ENCODE data around the gene INSRR.

Gene INSRR

GRCh38 chr1:156858959-156859522 is at the start of gene INSRR:
TSS of gene INSRR (minus strand) at chr1:156859117. CDS start at chr1:156858621, 496 bp downstream.
- no peaks in the 10 kb centered on the region for H3K9me3 ChIP-seq (ENCODE audit: severe bottlenecking)
- H3K36me3 ChIP-seq: no peaks in the 10 kb centered on the region
- TF ChIP-seq CTCF (IDR thresholded peaks at IDR 0.05; ENCODE audit: low read depth, low read length): no peak
- DNase-seq: no peak
- no peaks in the 10 kb centered on the region for H3K27me3 ChIP-seq (ENCODE audit: insufficient read depth, low read depth, severe bottlenecking)
- H3K4me3 ChIP-seq (ENCODE audit: low read depth, low read length): peak within 1 kb of the TSS; percentile 70
- peak within 1 kb of the TSS; percentile 43 for H3K27ac ChIP-seq

- H3K27me3 ChIP-seq (ENCODE audit: insufficient read depth, low read depth, severe bottlenecking): no peaks in the 10 kb centered on the region
- H3K27ac ChIP-seq: no peak overlapping the region
- H3K9me3 ChIP-seq (ENCODE audit: severe bottlenecking): no peaks in the 10 kb centered on the region
- no peak overlapping the region for H3K4me3 ChIP-seq (ENCODE audit: low read depth, low read length)
- H3K36me3 ChIP-seq: no peaks in the 10 kb centered on the region
- TF ChIP-seq CTCF (IDR thresholded peaks at IDR 0.05; ENCODE audit: low read depth, low read length): no peak
- DNase-seq: no peak
Measured at GRCh38 chr1:156908541-156908940, 49.6 kb upstream of the INSRR start.

- no peak overlapping the region for H3K27ac ChIP-seq
- TF ChIP-seq CTCF (IDR thresholded peaks at IDR 0.05; ENCODE audit: low read depth, low read length): no peak
- H3K9me3 ChIP-seq (ENCODE audit: severe bottlenecking): no peaks in the 10 kb centered on the region
- H3K4me3 ChIP-seq (ENCODE audit: low read depth, low read length): no peak overlapping the region
- no peaks in the 10 kb centered on the region for H3K27me3 ChIP-seq (ENCODE audit: insufficient read depth, low read depth, severe bottlenecking)
- no peaks in the 10 kb centered on the region for H3K36me3 ChIP-seq
- no peak for DNase-seq
Measured at GRCh38 chr1:156906206-156906906, 47.4 kb upstream of the INSRR start.

GRCh38 chr1:156905651-156906050 is 46.7 kb upstream of the INSRR start:
- Histone ChIP-seq H3K36me3 (no peaks in the 10 kb centered on the region), H3K9me3 (ENCODE audit: severe bottlenecking) (no peaks in the 10 kb centered on the region), H3K4me3 (ENCODE audit: low read depth, low read length) (no peak overlapping the region), H3K27me3 (ENCODE audit: insufficient read depth, low read depth, severe bottlenecking) (no peaks in the 10 kb centered on the region), H3K27ac (no peak overlapping the region)
- DNase-seq: no peak
- TF ChIP-seq CTCF (IDR thresholded peaks at IDR 0.05; ENCODE audit: low read depth, low read length): no peak

GRCh38 chr1:156905176-156905575 is 46.3 kb upstream of the INSRR start:
- Histone ChIP-seq H3K36me3 (no peaks in the 10 kb centered on the region), H3K27me3 (ENCODE audit: insufficient read depth, low read depth, severe bottlenecking) (no peaks in the 10 kb centered on the region), H3K9me3 (ENCODE audit: severe bottlenecking) (no peaks in the 10 kb centered on the region), H3K27ac (no peak overlapping the region), H3K4me3 (ENCODE audit: low read depth, low read length) (no peak overlapping the region)
- TF ChIP-seq CTCF (IDR thresholded peaks at IDR 0.05; ENCODE audit: low read depth, low read length): no peak
- DNase-seq: no peak
